HCT116 (cell line): ENCODE measurements around the gene OSBPL5.

ENCODE experiments used
- CEBPB ChIP-seq: IDR thresholded peaks from 2 replicates; pipeline ENCODE4 v1.6.1; 2012; ENCODE audit warnings: low read depth
- EZH2 ChIP-seq: fragments of 200-600 bp; sonication (generic); IDR thresholded peaks from 2 replicates; pipeline ENCODE4 v1.6.1; 2017; ENCODE audit warnings: antibody characterized with exemption, mixed run types
- EZH2phosphoT487 ChIP-seq: fragments of 200-600 bp; IDR thresholded peaks from 2 replicates; pipeline ENCODE4 v1.6.1; 2018; ENCODE audit warnings: antibody characterized with exemption, borderline replicate concordance
- POLR2A ChIP-seq: IDR thresholded peaks from 2 replicates; pipeline ENCODE4 v1.7.0; 2011; ENCODE audit warnings: borderline replicate concordance; ENCODE audit not compliant: insufficient read depth, insufficient read length; ENCODE audit errors: extremely low read depth
- POLR2AphosphoS5 ChIP-seq: IDR thresholded peaks from 2 replicates; pipeline ENCODE4 v1.6.1; 2011; ENCODE audit warnings: mild to moderate bottlenecking, low read depth, low read length, moderate library complexity
- SIN3A ChIP-seq: IDR thresholded peaks from 2 replicates; pipeline ENCODE4 v1.6.1; 2012; ENCODE audit warnings: low read depth
- SP1 ChIP-seq: IDR thresholded peaks from 2 replicates; pipeline ENCODE4 v1.6.1; 2012; ENCODE audit warnings: low read depth
- YY1 ChIP-seq: IDR thresholded peaks from 2 replicates; pipeline ENCODE4 v1.6.1; 2011; ENCODE audit warnings: low read length, low read depth, moderate library complexity, mild to moderate bottlenecking; ENCODE audit not compliant: insufficient replicate concordance; ENCODE audit errors: extremely low read depth
- ZFX ChIP-seq: fragments of 450-650 bp; IDR thresholded peaks from 2 replicates; pipeline ENCODE4 v1.6.1; 2017
- TF ChIP-seq, protein P1 (sequence below), 3 experiments: fragments of 200-600 bp in 1 of 3; sonication (generic) in 1 of 3; IDR thresholded peaks in 2 of 3; conservative IDR thresholded peaks in 1 of 3; 2 replicates each; pipeline ENCODE4 v1.5.1; 2012 to 2017; ENCODE audit warnings: low read depth in 2 of 3, low read length in 2 of 3, antibody characterized with exemption in 1 of 3, borderline replicate concordance in 1 of 3, control low read depth in 1 of 3, mild to moderate bottlenecking in 1 of 3, mixed read lengths in 1 of 3, mixed run types in 1 of 3, moderate library complexity in 1 of 3; ENCODE audit not compliant: insufficient read depth in 1 of 3
- TF ChIP-seq, protein P2 (sequence below): IDR thresholded peaks from 2 replicates; pipeline ENCODE4 v1.6.1; 2012
- TF ChIP-seq, protein P3 (sequence below): IDR thresholded peaks from 2 replicates; pipeline ENCODE4 v1.6.1; 2011; ENCODE audit warnings: mild to moderate bottlenecking, low read length, moderate library complexity; ENCODE audit not compliant: insufficient replicate concordance; ENCODE audit errors: extremely low read depth

DNA sequence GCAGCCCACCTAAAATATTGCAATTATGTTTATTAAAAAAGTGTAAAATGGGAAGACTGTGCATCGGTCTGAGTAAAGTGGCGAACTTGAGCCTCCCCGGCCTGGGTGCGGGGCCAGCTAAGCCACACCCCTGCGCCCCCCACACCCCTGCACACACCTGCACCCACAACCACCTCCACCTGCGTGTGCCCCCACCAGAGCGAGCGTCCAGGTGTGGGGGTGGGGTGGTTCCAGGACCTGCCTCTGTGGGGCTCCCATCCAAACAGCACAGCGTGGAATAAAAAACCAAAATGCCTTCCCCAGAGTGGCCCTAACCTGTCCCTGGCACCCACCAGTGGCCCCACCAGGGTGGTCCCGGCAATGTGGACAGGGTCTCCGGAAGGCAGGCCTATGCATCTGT lies 77.7 kb downstream of the OSBPL5 start:
- TF ChIP-seq, protein P1, sequence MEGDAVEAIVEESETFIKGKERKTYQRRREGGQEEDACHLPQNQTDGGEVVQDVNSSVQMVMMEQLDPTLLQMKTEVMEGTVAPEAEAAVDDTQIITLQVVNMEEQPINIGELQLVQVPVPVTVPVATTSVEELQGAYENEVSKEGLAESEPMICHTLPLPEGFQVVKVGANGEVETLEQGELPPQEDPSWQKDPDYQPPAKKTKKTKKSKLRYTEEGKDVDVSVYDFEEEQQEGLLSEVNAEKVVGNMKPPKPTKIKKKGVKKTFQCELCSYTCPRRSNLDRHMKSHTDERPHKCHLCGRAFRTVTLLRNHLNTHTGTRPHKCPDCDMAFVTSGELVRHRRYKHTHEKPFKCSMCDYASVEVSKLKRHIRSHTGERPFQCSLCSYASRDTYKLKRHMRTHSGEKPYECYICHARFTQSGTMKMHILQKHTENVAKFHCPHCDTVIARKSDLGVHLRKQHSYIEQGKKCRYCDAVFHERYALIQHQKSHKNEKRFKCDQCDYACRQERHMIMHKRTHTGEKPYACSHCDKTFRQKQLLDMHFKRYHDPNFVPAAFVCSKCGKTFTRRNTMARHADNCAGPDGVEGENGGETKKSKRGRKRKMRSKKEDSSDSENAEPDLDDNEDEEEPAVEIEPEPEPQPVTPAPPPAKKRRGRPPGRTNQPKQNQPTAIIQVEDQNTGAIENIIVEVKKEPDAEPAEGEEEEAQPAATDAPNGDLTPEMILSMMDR (IDR thresholded peaks at IDR 0.05 in 2 of 3, conservative IDR thresholded peaks at IDR 0.05 in 1 of 3; ENCODE audit: borderline replicate concordance in 1 of 3, insufficient read depth in 1 of 3, low read depth in 2 of 3, low read length in 2 of 3), result no peak
- no peak for TF ChIP-seq POLR2A
- no peak for TF ChIP-seq SIN3A
- no peak for TF ChIP-seq EZH2
- TF ChIP-seq ZFX, result no peak
- TF ChIP-seq EZH2phosphoT487, result no peak
- TF ChIP-seq, protein P2, sequence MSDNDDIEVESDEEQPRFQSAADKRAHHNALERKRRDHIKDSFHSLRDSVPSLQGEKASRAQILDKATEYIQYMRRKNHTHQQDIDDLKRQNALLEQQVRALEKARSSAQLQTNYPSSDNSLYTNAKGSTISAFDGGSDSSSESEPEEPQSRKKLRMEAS, result no peak
- TF ChIP-seq CEBPB, result no peak
- TF ChIP-seq, protein P3, sequence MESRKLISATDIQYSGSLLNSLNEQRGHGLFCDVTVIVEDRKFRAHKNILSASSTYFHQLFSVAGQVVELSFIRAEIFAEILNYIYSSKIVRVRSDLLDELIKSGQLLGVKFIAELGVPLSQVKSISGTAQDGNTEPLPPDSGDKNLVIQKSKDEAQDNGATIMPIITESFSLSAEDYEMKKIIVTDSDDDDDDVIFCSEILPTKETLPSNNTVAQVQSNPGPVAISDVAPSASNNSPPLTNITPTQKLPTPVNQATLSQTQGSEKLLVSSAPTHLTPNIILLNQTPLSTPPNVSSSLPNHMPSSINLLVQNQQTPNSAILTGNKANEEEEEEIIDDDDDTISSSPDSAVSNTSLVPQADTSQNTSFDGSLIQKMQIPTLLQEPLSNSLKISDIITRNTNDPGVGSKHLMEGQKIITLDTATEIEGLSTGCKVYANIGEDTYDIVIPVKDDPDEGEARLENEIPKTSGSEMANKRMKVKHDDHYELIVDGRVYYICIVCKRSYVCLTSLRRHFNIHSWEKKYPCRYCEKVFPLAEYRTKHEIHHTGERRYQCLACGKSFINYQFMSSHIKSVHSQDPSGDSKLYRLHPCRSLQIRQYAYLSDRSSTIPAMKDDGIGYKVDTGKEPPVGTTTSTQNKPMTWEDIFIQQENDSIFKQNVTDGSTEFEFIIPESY, result no peak
- no peak for TF ChIP-seq SP1
- TF ChIP-seq POLR2AphosphoS5, result no peak
- no peak for TF ChIP-seq YY1
